ENCODE data around the gene CTIF.

GRCh38 chr18:48543228-48543627 lies 4.4 kb downstream of the CTIF start:
- TF ChIP-seq MAX (IDR thresholded peaks at IDR 0.05) (no peak), EP300 (IDR thresholded peaks at IDR 0.05; ENCODE audit: borderline replicate concordance) (no peak)
